Renal cortical epithelial cell (primary cell): ENCODE results near the gene DIS3L2. TPM values are rescaled to one million over a fixed set of nuclear protein-coding genes. Genes with fewer than 3 reads are reported as not detected.
"Not testable (repeated sequence)": the region's sequence is repeated elsewhere in the genome, so short reads cannot be mapped to it uniquely, and the experiment has no call there.

ENCODE experiments used
- DNase-seq: peaks from one replicate; pipeline ENCODE4 v3.0.0-alpha.2; 2011; ENCODE audit warnings: low read depth
- total RNA-seq: library from RNA; depleted of rRNA; stranded (reverse); fragments of >200 nt; gene quantifications from 2 replicates; pipeline ENCODE4 v1.2.3, GENCODE V29; 2014

Gene DIS3L2
- total RNA-seq, 1 donor from 2014 or later: 28.5 TPM

DNA sequence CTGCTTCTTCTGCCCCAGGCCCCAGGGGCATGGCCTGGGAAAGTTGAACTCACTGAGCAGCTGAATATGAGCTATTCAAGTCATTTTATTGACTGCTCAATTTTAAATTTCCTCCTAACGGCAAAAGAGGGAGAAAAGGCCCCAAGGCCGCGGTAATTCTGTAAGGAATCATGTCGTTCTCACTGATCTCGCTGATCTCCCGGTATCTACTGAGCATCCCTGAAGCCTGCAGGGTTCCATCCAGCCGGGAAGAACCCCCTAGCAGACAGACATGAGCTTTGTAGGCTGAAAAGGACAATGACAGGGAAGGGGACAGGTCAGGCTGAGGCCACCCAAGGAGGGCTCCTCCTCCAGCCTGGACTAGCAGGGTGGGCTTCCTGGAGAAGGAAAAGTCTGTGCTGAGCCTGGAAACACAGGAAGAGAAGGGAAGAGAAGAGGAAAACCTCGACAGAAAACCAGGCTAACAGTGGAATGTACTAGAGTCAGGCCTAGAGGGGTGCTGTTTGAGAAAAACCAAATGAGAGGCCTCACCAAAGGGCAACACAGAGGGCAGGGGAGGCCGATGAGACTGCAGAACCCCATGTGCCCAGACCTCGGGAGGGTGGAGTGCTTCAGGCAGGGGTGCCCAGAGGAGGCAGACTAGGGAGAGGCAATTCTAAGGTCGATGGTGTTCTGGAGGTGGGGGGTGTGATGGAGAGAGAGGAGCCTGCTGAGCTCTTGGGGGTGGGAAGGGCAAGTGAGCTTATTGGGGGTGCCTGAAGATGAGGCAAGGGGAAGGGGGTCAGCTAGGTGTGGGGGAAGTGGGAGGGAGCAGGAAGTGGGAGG lies 32.4 kb upstream of the DIS3L2 start:
- DNase-seq: no peak

DNA sequence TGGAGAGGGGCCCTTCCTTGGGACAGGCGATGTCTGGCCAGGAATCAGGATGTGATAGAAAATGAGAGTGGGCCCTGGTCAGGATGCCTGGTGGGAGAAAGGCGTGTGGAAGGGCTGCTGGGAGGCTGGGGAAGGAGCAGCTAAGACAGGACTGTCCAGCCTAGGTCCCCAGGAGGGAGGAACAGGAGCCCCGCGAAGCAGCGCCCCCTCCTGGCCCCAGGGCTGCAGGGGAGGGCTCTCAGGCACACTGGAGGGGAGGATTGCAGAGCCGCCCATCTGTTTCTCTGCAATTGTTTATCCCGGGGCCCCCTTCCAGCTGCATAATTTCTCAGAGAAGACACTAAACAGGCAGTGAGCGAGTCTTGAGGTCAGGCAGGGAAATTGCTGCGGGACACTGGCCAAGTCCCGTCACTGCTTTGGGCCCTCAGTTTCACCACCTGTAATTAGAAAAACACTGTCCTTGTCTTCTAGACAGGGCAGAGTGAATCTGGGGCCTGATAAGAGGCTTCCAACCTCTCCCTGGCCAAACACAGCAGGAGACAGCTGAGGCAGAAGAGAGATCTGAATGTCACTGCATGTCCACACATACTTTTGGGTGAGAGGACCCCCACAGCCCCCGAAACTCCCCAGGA lies 31.4 kb upstream of the DIS3L2 start:
- DNase-seq: no peak

DNA sequence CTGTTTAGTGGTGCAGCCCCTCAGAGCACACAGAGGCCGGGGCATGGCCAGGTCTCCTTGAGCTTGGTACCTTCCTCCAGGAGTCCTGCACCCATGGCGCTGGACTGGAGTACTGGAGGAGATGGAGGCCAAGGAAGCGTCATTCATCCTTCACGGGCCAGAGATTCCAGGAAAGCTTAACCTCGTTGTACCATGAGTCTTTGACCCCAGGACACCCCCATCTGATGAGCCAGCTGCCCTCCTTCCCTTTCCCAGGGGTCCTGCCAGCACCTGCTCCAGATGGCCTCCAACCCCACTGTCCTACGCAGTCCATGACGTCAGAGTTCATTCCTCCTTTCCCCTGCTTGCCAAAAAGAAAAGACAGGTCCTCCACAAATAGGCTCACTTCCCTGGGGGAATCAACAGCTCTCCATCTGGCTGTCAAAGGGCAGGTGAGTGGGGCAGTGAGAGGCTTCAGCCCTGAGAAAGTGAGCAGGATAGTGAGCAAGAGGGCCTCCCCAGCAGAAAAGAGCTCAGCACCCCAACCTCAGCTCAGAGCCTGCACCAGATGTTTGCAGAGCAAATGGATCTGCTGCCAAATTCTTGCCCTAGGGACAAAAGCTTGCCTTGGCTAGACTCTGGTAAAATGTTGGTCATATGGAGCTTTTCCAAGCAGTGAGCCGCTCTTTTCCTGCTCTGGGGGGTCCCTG lies 30.8 kb upstream of the DIS3L2 start:
- DNase-seq: no peak

DNA sequence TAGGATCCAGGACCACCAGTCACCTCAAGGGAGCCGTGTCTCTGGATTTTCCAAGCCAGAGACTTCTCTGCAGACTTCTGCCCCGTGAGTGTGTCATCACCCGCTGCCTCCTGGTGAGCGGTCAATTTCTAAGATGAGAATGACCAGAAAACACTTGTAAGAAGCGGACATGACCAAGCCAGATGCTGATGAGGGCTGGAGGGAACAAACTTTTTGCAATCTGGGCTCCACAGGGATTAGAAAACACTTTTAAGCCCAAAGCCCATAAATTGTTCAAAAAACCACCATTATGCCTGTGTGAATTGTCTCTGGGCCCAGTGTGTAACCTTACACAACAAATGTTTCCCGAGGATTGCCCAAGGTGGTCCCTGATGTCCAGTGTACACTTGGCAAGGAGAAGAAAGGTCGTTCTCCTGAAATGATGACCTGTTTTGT lies 30.0 kb upstream of the DIS3L2 start:
- no peak for DNase-seq

- DNase-seq: peak; percentile 22
Observed at GRCh38 chr2:231932711-231932970, 28.9 kb upstream of the DIS3L2 start.

DNA sequence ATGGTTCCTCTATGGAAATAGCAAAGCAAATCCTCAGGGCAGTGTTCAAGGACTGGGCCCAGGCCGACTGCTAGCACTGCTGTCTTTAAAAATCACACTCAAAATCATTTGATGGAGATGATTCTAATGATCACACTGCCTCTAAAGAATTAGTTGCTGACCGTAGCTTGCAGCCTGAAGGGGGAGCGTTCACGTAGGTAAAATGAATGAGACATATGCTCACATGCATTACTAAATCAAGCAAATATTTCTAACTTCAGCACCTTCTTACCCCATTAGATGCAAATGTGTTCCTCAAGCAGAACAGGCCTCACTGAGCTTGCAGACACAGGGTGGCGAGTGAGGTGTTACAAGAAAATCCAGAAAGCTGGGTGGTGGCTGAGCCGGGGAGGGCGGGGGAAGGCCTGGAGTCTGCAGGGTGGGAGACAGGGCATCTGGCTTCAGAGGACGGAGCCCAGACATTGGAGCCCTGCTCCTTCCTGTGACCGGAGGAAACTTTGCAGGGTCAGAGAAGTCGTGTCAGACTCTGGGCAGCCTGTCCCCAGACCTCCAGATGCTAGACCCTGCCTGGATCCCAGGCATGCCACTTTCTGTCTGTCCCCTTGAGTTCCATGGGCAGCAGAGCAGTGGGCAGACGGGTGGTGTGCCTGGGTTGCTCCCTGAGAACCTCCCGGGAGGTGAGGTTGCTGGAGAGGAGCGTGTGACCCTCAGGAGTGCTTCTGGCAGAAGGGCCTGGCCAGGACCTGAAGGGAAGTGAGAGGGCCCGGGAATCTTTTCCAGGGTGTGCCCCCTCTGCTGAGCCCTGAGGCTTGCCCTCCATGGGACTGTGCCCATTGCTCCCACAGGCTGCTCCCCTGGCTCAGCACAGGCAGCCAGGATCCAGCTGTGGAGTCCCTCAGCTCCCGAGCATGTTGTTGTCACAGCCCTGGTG lies 28.3 kb upstream of the DIS3L2 start:
- DNase-seq: no peak

GRCh38 chr2:231933916-231934401 lies 27.6 kb upstream of the DIS3L2 start:
- no peak for DNase-seq

- DNase-seq: no peak
Observed at GRCh38 chr2:231934441-231935206, 26.9 kb upstream of the DIS3L2 start.

- DNase-seq: no peak
Observed at GRCh38 chr2:231935207-231935524, 26.3 kb upstream of the DIS3L2 start.

DNA sequence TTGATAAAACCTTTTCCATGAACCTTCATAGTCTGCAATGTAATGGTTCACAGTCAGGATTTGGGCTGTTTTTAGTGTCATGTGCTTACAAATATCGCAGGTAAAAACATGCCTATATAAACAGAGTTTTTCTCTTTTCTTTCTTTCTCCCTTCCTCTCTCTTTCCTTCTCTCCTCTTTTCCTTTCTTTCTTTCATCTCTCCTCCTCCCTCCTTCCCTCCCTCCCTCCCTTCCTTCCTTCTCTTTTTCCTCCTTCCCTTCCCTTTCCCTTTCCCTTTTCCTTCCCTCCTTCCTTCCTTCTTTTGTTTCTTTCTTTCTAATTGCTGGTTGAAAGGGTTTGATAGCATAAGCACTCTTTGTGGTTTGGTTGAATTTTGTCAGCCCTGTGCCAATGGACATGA lies 25.7 kb upstream of the DIS3L2 start:
- DNase-seq: no peak

- peak; percentile 30 for DNase-seq
Observed at GRCh38 chr2:231936491-231936890, 25.0 kb upstream of the DIS3L2 start.

- DNase-seq: no peak
Observed at GRCh38 chr2:231937057-231937456, 24.5 kb upstream of the DIS3L2 start.

DNA sequence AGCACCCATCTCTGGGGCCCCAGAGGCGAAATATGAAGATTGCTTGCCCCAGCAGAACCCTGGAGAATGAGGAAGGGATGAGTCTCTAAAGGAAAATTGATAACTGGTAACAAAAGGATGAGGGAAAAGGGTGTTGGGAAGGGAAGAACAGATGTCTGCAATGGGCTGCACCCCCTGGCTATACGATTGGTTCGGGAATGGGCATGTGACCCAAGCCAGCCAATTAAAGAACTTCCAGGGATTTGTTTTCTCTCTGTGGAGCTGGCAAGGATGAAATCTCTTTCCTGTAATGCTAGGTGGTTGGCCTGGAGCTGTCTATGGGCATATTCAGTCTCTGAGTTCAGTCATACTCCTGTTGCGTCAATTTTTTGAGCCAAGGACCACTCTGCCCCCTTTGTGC lies 22.5 kb upstream of the DIS3L2 start:
- no peak for DNase-seq

DNA sequence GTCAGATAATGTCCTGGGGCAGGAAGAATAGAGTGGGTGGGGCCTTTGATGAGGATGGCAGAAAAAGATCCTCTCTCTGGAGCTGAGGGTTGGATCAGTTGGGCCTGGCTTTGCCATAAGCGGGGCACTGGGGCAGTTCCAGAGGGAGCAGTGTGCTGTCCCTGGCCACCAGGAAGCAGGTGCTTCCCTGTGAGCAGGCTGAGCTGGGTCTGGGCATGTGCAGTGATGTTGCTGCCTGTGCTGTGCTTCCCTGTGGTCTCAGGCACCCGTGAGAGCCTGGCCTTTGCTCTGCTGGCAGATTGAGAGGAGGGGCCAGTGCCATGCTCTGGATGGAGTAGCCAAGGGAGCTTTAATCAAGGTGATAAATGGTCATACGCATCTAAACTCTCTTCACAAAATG lies 20.7 kb upstream of the DIS3L2 start:
- DNase-seq: no peak

DNA sequence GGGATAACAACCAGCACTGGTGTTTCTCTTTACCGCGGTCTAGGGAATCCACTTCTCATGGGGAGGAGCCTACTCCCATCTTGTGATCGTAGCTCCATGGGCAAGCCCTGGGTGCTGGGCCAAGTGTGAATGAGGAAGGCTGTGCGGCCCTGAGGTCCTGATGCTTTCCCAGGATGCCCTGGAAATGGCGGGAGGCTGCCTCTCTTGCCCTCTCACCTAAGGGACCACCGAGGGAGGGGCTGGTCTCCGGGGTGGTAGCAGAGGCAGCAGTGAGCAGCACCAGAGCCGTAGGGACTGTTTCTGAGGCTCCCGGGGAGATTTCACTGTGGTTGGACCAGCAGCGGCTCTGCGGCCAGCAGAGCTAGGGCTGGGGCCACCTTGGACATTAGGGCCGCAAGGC lies 19.8 kb upstream of the DIS3L2 start:
- DNase-seq: no peak

DNA sequence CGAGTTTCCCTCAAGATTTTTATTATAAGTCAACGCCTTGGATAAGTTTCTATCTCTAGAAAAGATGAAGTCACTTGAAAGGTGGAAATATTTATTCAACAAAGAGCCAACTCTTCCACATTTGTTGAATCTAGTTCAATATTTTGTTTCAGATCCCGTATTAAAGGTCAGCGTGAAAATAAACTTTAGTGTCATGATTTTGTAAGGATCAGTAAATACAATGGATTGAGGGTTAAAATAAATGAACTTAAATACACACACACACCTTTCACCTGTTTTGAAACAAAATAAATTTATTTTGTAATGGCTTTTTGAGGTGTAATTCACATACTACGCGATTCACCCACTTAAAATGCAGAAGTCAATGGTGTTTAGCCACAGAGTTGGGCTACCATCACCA lies 19.3 kb upstream of the DIS3L2 start:
- no peak for DNase-seq

- no peak for DNase-seq
Observed at GRCh38 chr2:231946241-231946814, 15.2 kb upstream of the DIS3L2 start.

GRCh38 chr2:231947112-231947511 lies 14.4 kb upstream of the DIS3L2 start:
- not testable (repeated sequence) for DNase-seq

- DNase-seq: no peak
Observed at GRCh38 chr2:231947694-231948093, 13.8 kb upstream of the DIS3L2 start.

- DNase-seq: no peak
Observed at GRCh38 chr2:231951452-231952035, 10.0 kb upstream of the DIS3L2 start.
